Gastroesophageal sphincter (tissue), 3 donors: ENCODE results near the gene WDR81.

Source experiments
- CTCF ChIP-seq, 4 experiments: fragments of 200-600 bp in 2 of 4; fragments of 450-650 bp in 2 of 4; sonication (generic) in 1 of 4; IDR thresholded peaks; one replicate each; pipeline ENCODE4 v1.5.1; 2017 to 2019; ENCODE audit warnings: antibody characterized with exemption in 4 of 4, mild to moderate bottlenecking in 2 of 4, moderate library complexity in 2 of 4
- EP300 ChIP-seq: sonication (generic); formaldehyde crosslinking; IDR thresholded peaks from one replicate; pipeline ENCODE4 v1.6.1; 2017; ENCODE audit warnings: antibody characterized with exemption, mild to moderate bottlenecking
- POLR2A ChIP-seq, 2 donors: fragments of 450-650 bp; IDR thresholded peaks; one replicate each; pipeline ENCODE4 v1.6.1; 2017; ENCODE audit warnings: antibody characterized with exemption in 2 of 2, mild to moderate bottlenecking in 2 of 2, moderate library complexity in 1 of 2
- POLR2AphosphoS5 ChIP-seq: sonication (generic); formaldehyde crosslinking; IDR thresholded peaks from one replicate; pipeline ENCODE4 v1.6.1; 2017; ENCODE audit warnings: antibody characterized with exemption

- TF ChIP-seq CTCF (IDR thresholded peaks at IDR 0.05) (peak in 3 of 4 experiments; percentile 6 to 41 (median 40)), POLR2A (IDR thresholded peaks at IDR 0.05) (peak; percentile 100), POLR2AphosphoS5 (peak; percentile 100), EP300 (no peak)
Measured at GRCh38 chr17:1716076-1716911, 8.2 kb upstream of the WDR81 start.
